ENCODE results near the gene BRF1.

Gene BRF1

GRCh38 chr14:105195522-105196264 is 105.1 kb downstream of the BRF1 start:
- no peak for DNase-seq (ENCODE audit: low spot score)

DNA sequence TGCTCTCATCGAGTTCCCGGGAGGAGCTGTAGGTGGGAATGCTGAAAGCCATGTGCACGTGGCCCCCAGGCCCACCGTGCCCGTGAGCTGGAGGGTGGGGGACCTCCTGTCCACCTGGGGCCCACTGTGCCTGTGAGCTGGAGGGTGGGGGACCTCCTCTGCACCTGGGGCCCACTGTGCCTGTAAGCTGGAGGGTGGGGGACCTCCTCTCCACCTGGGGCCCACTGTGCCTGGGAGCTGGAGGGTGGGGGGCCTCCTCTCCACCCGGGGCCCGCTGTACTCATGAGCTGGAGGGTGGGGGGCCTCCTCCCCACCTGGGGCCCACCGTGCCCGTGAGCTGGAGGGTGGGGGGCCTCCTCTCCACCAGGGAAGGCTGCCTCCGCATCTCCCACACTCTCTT is 105.8 kb downstream of the BRF1 start:
- no peak for DNase-seq (ENCODE audit: low spot score)

GRCh38 chr14:105193916-105194782 is 106.7 kb downstream of the BRF1 start:
- DNase-seq (ENCODE audit: low spot score), result no peak

GRCh38 chr14:105192866-105193731 is 107.7 kb downstream of the BRF1 start:
- peak; percentile 52 for DNase-seq (ENCODE audit: low spot score)

- no peak for DNase-seq (ENCODE audit: low spot score)
Observed at GRCh38 chr14:105187935-105188524, 112.8 kb downstream of the BRF1 start.

GRCh38 chr14:105187116-105187515 is 113.7 kb downstream of the BRF1 start:
- no peak for DNase-seq (ENCODE audit: low spot score)

GRCh38 chr14:105185973-105186372 is 114.8 kb downstream of the BRF1 start:
- DNase-seq (ENCODE audit: low spot score), result no peak

- no peak for DNase-seq (ENCODE audit: low spot score)
Observed at GRCh38 chr14:105185001-105185400, 115.8 kb downstream of the BRF1 start.

- no peak for DNase-seq (ENCODE audit: low spot score)
Observed at GRCh38 chr14:105184461-105184860, 116.3 kb downstream of the BRF1 start.

- DNase-seq (ENCODE audit: low spot score), result no peak
Observed at GRCh38 chr14:105182296-105183020, 118.3 kb downstream of the BRF1 start.

DNA sequence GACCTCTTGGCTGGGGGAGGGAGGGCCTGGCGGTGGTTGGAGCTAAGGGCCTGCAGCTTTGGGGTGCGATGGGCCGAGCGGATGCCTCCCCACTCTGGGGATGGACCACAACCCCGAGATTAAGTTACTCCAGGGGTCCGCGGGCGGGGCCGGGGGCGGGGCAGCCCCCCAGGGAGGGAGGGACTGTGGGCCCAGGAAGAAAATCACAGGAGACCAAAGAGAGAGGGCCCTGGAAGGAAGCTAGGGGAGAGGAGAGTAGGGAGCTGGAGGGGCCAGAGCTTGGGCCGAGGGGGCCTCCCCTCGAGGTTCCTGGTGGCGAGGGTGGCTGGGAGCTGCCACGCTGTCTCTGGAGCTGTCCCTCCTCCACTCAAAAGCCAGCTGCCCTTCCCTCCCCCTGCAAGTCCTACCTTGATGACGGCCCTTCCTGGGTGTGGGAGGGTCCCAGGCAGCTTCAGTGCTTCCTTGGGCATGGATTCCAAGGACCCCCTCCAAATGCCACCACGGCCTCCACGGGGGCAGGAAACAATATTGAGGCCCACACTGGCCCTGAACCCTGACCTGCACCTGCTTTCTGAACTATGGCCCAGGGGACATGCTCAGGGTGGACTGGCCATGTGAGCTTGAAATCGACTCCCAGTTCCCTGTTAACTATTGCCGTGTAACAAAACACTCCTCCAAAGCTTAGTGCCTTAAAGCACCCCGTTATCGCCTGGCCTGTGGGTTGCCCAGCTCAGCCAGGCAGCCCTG is 119.1 kb downstream of the BRF1 start:
- no peak for DNase-seq (ENCODE audit: low spot score)

GRCh38 chr14:105180592-105181548 is 119.9 kb downstream of the BRF1 start, which contains the start of gene NUDT14:
Gene NUDT14 (minus strand): TSS chr14:105181312. CDS start chr14:105181209, 103 bp downstream.
- DNase-seq (ENCODE audit: low spot score), result peak; percentile 96

- no peak for DNase-seq (ENCODE audit: low spot score)
Observed at GRCh38 chr14:105179191-105179590, 121.6 kb downstream of the BRF1 start.

DNA sequence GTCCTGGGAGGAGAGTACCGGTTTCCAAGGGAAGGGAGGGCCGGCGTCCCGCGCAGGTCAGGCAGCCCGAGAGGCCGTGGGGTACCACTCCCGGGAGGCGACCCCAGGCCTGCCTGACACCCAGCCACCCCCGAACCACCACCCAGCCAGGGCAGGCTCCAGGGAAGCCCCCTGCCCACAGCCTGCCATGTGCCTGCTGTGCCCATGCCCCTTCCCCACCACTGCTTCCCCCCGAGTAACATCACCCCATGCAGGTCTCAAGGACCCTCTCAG is 122.0 kb downstream of the BRF1 start:
- no peak for DNase-seq (ENCODE audit: low spot score)

DNA sequence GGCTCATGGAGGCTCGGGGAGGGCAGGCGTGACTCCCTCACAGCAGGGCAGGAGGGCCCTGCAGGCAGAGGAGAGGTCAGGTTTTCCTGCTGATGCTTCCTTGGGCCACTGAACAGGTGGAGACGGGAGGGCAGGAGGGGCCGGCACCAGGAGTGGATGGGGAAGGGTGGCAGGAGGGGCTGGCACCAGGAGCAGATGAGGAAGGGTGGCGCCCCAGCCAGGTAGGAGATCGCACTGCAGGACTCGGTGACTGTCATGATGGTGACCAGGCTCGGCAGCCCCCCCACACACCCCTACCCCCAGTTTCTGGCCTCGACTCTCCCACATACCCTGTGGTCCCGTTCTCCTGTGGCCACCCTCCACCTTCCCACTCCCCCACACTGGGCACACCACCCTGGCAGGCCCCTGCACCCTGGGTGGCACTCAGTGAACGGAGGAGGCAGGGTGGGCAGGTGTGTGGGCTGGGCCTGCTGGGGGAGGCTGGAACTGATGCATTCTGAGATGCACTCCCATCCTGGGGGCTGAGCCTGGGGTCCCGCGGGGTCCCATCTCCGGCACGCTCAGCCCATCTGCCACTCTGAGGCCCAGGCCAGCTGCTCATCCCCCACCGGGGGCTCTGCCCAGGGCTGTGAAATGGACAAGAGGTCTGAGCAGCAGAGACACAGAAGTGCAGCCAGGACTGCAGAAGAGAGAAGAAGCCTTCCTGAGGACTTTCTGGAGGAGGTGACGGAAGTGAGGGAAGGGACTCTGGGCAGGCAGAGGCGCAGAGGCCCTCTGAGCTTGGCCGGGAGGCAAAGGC is 122.5 kb downstream of the BRF1 start:
- no peak for DNase-seq (ENCODE audit: low spot score)

DNA sequence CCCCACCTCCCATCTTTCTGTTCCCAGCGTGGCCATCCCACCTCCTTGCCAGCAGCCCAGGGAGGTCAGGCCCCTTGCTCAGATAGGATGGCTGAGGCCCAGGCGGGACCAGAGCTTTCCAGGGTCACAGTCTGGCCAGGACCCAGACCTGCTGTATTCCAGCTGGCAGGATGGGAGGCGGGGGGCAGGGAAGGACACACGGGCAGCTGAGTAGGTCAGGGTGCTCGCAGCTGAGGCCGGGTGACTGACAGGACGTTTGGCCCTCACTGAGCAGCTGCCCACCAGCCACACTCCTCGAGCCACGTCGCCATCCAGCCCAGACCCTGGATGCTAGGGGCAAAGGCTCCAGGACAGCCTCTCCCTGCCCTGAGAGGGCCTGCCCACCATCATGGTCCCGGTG is 123.7 kb downstream of the BRF1 start:
- no peak for DNase-seq (ENCODE audit: low spot score)

GRCh38 chr14:105176513-105176912 is 124.3 kb downstream of the BRF1 start:
- DNase-seq (ENCODE audit: low spot score), result no peak

Measured in AG20443 (cell line).